HEK293 (cell line): ENCODE measurements around the gene PRRT1B.
A peak's percentile ranks its signal among the peaks of the same experiment; 100 is the strongest.

ENCODE experiments used
- GLI2 ChIP-seq: fragments of 450-650 bp; formaldehyde crosslinking; IDR thresholded peaks from 2 replicates; pipeline ENCODE4; 2017; ENCODE audit warnings: missing biosample characterization, missing genetic modification characterization, low read depth, borderline replicate concordance
- GLIS1 ChIP-seq: fragments of 450-650 bp; formaldehyde crosslinking; IDR thresholded peaks from 2 replicates; pipeline ENCODE4 v1.5.1; 2016; ENCODE audit warnings: missing biosample characterization, missing genetic modification characterization
- KLF7 ChIP-seq: fragments of 450-650 bp; formaldehyde crosslinking; IDR thresholded peaks from 2 replicates; pipeline ENCODE4 v1.5.1; 2016; ENCODE audit warnings: missing biosample characterization, missing genetic modification characterization, borderline replicate concordance
- SP2 ChIP-seq: fragments of 450-650 bp; formaldehyde crosslinking; IDR thresholded peaks from 2 replicates; pipeline ENCODE4 v1.5.1; 2016; ENCODE audit warnings: missing biosample characterization, missing genetic modification characterization
- SP3 ChIP-seq: fragments of 450-650 bp; formaldehyde crosslinking; IDR thresholded peaks from 2 replicates; pipeline ENCODE4 v1.5.1; 2016; ENCODE audit warnings: missing biosample characterization, missing genetic modification characterization
- ZIC2 ChIP-seq: fragments of 450-650 bp; formaldehyde crosslinking; IDR thresholded peaks from 2 replicates; pipeline ENCODE4 v1.5.1; 2016; ENCODE audit warnings: missing biosample characterization, missing genetic modification characterization
- ZNF112 ChIP-seq: fragments of 450-650 bp; formaldehyde crosslinking; IDR thresholded peaks from 2 replicates; pipeline ENCODE4 v1.5.0; 2017; ENCODE audit warnings: missing biosample characterization, missing genetic modification characterization
- ZNF16 ChIP-seq: fragments of 450-650 bp; formaldehyde crosslinking; IDR thresholded peaks from 2 replicates; pipeline ENCODE4 v1.5.1; 2016; ENCODE audit warnings: low read depth, missing biosample characterization, missing genetic modification characterization
- ZNF169 ChIP-seq: fragments of 450-650 bp; formaldehyde crosslinking; IDR thresholded peaks from 2 replicates; pipeline ENCODE4 v1.5.1; 2016; ENCODE audit warnings: missing biosample characterization, missing genetic modification characterization
- ZNF274 ChIP-seq, 2 experiments: fragments of 200-500 bp in 1 of 2; fragments of 450-650 bp in 1 of 2; sonication (Bioruptor generic) in 1 of 2; formaldehyde crosslinking in 1 of 2; IDR thresholded peaks; 2 replicates each; pipeline versions ENCODE4 v1.5.1 to v1.6.1; 2014 to 2016; ENCODE audit warnings: borderline replicate concordance in 1 of 2, inconsistent platforms in 1 of 2, low read length in 1 of 2, missing biosample characterization in 1 of 2, missing genetic modification characterization in 1 of 2
- ZNF324 ChIP-seq: fragments of 450-650 bp; formaldehyde crosslinking; IDR thresholded peaks from 2 replicates; pipeline ENCODE4 v1.5.1; 2016; ENCODE audit warnings: missing biosample characterization, missing genetic modification characterization
- ZNF335 ChIP-seq: fragments of 450-650 bp; formaldehyde crosslinking; conservative IDR thresholded peaks from 2 replicates; pipeline ENCODE4 v1.5.1; 2016; ENCODE audit warnings: missing biosample characterization, missing genetic modification characterization
- ZNF37A ChIP-seq: fragments of 450-650 bp; IDR thresholded peaks from 2 replicates; pipeline ENCODE4 v1.5.1; 2018; ENCODE audit warnings: missing biosample characterization, missing genetic modification characterization
- ZNF391 ChIP-seq: fragments of 450-650 bp; formaldehyde crosslinking; IDR thresholded peaks from 2 replicates; pipeline ENCODE4 v1.5.1; 2016; ENCODE audit warnings: low read depth, missing biosample characterization, missing genetic modification characterization, borderline replicate concordance
- ZNF426 ChIP-seq: fragments of 450-650 bp; formaldehyde crosslinking; IDR thresholded peaks from 2 replicates; pipeline ENCODE4 v1.5.1; 2017; ENCODE audit warnings: missing biosample characterization, missing genetic modification characterization, mild to moderate bottlenecking, inconsistent platforms, moderate library complexity
- ZNF433 ChIP-seq: fragments of 450-650 bp; formaldehyde crosslinking; IDR thresholded peaks from 2 replicates; pipeline ENCODE4 v1.5.1; 2016; ENCODE audit warnings: missing biosample characterization, missing genetic modification characterization, low read depth
- ZNF473 ChIP-seq: fragments of 450-650 bp; formaldehyde crosslinking; IDR thresholded peaks from 2 replicates; pipeline ENCODE4 v1.5.1; 2017; ENCODE audit warnings: missing biosample characterization, missing genetic modification characterization
- ZNF48 ChIP-seq: fragments of 450-650 bp; formaldehyde crosslinking; IDR thresholded peaks from 2 replicates; pipeline ENCODE4 v1.5.1; 2016; ENCODE audit warnings: missing biosample characterization, missing genetic modification characterization
- ZNF510 ChIP-seq: fragments of 450-650 bp; formaldehyde crosslinking; IDR thresholded peaks from 2 replicates; pipeline ENCODE4 v1.5.1; 2018; ENCODE audit warnings: mild to moderate bottlenecking, missing genetic modification characterization, missing biosample characterization; ENCODE audit not compliant: insufficient replicate concordance
- ZNF548 ChIP-seq: fragments of 450-650 bp; formaldehyde crosslinking; IDR thresholded peaks from 2 replicates; pipeline ENCODE4 v1.5.1; 2016; ENCODE audit warnings: missing biosample characterization, missing genetic modification characterization
- ZNF558 ChIP-seq: fragments of 450-650 bp; formaldehyde crosslinking; IDR thresholded peaks from 2 replicates; pipeline ENCODE4 v1.5.1; 2016; ENCODE audit warnings: missing biosample characterization, missing genetic modification characterization
- ZNF610 ChIP-seq: fragments of 450-650 bp; formaldehyde crosslinking; IDR thresholded peaks from 2 replicates; pipeline ENCODE4 v1.5.1; 2016; ENCODE audit warnings: missing biosample characterization, missing genetic modification characterization, borderline replicate concordance
- ZNF621 ChIP-seq: fragments of 450-650 bp; formaldehyde crosslinking; IDR thresholded peaks from 2 replicates; pipeline ENCODE4 v1.5.1; 2017; ENCODE audit warnings: missing biosample characterization, missing genetic modification characterization
- ZNF624 ChIP-seq: fragments of 450-650 bp; formaldehyde crosslinking; IDR thresholded peaks from 2 replicates; pipeline ENCODE4 v1.5.1; 2017; ENCODE audit warnings: missing biosample characterization, missing genetic modification characterization
- ZNF660 ChIP-seq: fragments of 450-650 bp; IDR thresholded peaks from 2 replicates; pipeline ENCODE4 v1.5.1; 2018; ENCODE audit warnings: missing biosample characterization, mild to moderate bottlenecking, missing genetic modification characterization
- ZNF792 ChIP-seq: fragments of 450-650 bp; formaldehyde crosslinking; IDR thresholded peaks from 2 replicates; pipeline ENCODE4 v1.5.1; 2016; ENCODE audit warnings: missing biosample characterization, missing genetic modification characterization
- ZXDB ChIP-seq: fragments of 450-650 bp; formaldehyde crosslinking; IDR thresholded peaks from 2 replicates; pipeline ENCODE4 v1.5.1; 2016; ENCODE audit warnings: missing biosample characterization, missing genetic modification characterization
- TF ChIP-seq, protein P1 (sequence below): fragments of 450-650 bp; formaldehyde crosslinking; IDR thresholded peaks from 2 replicates; pipeline ENCODE4 v1.5.0; 2017; ENCODE audit warnings: missing biosample characterization, missing genetic modification characterization, borderline replicate concordance
- TF ChIP-seq, protein P2 (sequence below): fragments of 450-650 bp; formaldehyde crosslinking; IDR thresholded peaks from 2 replicates; pipeline ENCODE4 v1.5.1; 2016; ENCODE audit warnings: missing biosample characterization, missing genetic modification characterization
- TF ChIP-seq, protein P3 (sequence below): fragments of 450-650 bp; formaldehyde crosslinking; optimal IDR thresholded peaks from 2 replicates; pipeline ENCODE3; 2016; ENCODE audit warnings: missing biosample characterization, mild to moderate bottlenecking, missing genetic modification characterization
- TF ChIP-seq, protein P4 (sequence below): fragments of 450-650 bp; formaldehyde crosslinking; IDR thresholded peaks from 2 replicates; pipeline ENCODE4 v1.5.1; 2016; ENCODE audit warnings: missing biosample characterization, missing genetic modification characterization
- TF ChIP-seq, protein P5 (sequence below): sonication (generic); formaldehyde crosslinking; IDR thresholded peaks from 2 replicates; pipeline ENCODE4 v1.8.1; 2022; ENCODE audit warnings: mild to moderate bottlenecking, moderate library complexity, missing genetic modification reagents

PRRT1B gene

DNA sequence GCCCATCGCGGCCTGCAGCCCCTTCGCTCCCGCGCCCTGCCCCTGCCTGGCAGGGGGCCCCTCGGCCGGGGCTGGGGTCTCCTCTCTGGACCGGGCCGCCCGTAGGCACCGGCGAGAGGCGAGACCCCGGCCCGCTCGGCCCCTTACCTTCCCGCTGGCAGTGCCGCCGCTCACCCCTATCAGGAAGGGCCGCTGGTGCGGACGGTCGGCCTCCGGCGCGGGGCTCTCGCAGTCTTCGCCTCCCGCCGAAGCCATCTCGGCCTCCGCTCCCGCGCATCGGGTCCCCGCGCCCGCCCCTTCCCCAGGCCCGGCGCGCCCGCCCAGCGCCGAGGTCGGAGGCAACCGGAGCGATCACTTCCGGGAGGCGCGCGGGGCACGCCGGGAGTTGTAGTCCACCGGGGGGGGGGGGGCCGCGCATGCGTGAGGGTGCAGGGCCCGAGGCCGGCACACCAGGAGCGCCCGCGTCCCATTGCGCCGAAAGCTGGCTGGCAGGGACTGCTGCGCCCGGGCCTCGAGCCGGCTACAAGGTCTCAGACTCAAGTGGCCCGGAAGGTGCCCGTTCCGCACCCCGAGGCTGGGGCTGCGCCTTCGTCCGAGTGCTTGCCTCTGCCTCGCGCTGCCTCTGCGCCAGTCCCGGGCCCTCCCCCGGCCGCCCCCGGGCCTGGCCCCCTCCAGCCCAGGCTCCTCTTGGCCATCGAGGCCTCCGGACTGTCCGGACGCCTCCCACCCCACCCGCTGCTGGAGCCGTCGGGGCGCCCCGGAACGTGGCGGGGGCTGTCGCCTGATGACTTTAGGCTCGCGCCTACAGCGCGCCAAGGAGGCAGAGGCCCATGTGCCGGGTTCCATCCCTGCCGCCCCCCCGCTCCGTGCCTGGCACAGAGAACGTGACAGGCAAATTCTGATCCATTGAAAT is 14.1 kb upstream of the PRRT1B start, which contains the start of gene UCK1 (continued):
- TF ChIP-seq, protein P1, sequence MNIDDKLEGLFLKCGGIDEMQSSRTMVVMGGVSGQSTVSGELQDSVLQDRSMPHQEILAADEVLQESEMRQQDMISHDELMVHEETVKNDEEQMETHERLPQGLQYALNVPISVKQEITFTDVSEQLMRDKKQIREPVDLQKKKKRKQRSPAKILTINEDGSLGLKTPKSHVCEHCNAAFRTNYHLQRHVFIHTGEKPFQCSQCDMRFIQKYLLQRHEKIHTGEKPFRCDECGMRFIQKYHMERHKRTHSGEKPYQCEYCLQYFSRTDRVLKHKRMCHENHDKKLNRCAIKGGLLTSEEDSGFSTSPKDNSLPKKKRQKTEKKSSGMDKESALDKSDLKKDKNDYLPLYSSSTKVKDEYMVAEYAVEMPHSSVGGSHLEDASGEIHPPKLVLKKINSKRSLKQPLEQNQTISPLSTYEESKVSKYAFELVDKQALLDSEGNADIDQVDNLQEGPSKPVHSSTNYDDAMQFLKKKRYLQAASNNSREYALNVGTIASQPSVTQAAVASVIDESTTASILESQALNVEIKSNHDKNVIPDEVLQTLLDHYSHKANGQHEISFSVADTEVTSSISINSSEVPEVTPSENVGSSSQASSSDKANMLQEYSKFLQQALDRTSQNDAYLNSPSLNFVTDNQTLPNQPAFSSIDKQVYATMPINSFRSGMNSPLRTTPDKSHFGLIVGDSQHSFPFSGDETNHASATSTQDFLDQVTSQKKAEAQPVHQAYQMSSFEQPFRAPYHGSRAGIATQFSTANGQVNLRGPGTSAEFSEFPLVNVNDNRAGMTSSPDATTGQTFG (tag by site-specific recombination) = no peak
- TF ChIP-seq GLIS1 (tag by site-specific recombination) (no peak), ZNF621 (no peak), KLF7 (tag by site-specific recombination) (no peak), ZXDB (tag by site-specific recombination) (peak; percentile 49; the same call in 1 of the 2 replicates), ZNF37A (no peak), ZNF792 (tag by site-specific recombination) (no peak), ZNF610 (tag by site-specific recombination) (0 out of 2 replicates have a peak, but pooled peaks have one; percentile 34), SP2 (peak; percentile 43), ZNF391 (tag by site-specific recombination) (no peak), ZNF473 (tag by site-specific recombination) (no peak), ZNF433 (tag by site-specific recombination) (no peak), ZNF335 (tag by site-specific recombination) (peak; percentile 60), ZIC2 (tag by site-specific recombination) (peak; percentile 69), ZNF16 (no peak), ZNF624 (no peak), GLI2 (tag by site-specific recombination) (no peak), ZNF169 (no peak), ZNF558 (no peak), ZNF510 (tag by site-specific recombination) (no peak), ZNF426 (tag by site-specific recombination) (no peak), ZNF660 (tag by site-specific recombination) (0 out of 2 replicates have a peak, but pooled peaks have one; percentile 54), ZNF48 (tag by site-specific recombination) (no peak), ZNF112 (tag by site-specific recombination) (no peak), ZNF274 (IDR thresholded peaks at IDR 0.05; ENCODE audit: low read length) (no peak), ZNF274 (tag by site-specific recombination; IDR thresholded peaks at IDR 0.05; ENCODE audit: borderline replicate concordance) (no peak), SP3 (tag by site-specific recombination) (peak; percentile 70), ZNF324 (tag by site-specific recombination) (no peak), ZNF548 (tag by site-specific recombination) (no peak)
- TF ChIP-seq, protein P2, sequence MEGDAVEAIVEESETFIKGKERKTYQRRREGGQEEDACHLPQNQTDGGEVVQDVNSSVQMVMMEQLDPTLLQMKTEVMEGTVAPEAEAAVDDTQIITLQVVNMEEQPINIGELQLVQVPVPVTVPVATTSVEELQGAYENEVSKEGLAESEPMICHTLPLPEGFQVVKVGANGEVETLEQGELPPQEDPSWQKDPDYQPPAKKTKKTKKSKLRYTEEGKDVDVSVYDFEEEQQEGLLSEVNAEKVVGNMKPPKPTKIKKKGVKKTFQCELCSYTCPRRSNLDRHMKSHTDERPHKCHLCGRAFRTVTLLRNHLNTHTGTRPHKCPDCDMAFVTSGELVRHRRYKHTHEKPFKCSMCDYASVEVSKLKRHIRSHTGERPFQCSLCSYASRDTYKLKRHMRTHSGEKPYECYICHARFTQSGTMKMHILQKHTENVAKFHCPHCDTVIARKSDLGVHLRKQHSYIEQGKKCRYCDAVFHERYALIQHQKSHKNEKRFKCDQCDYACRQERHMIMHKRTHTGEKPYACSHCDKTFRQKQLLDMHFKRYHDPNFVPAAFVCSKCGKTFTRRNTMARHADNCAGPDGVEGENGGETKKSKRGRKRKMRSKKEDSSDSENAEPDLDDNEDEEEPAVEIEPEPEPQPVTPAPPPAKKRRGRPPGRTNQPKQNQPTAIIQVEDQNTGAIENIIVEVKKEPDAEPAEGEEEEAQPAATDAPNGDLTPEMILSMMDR (tag by site-specific recombination) = no peak
- TF ChIP-seq, protein P3, sequence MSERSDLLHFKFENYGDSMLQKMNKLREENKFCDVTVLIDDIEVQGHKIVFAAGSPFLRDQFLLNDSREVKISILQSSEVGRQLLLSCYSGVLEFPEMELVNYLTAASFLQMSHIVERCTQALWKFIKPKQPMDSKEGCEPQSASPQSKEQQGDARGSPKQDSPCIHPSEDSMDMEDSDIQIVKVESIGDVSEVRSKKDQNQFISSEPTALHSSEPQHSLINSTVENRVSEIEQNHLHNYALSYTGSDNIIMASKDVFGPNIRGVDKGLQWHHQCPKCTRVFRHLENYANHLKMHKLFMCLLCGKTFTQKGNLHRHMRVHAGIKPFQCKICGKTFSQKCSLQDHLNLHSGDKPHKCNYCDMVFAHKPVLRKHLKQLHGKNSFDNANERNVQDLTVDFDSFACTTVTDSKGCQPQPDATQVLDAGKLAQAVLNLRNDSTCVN (tag by site-specific recombination) = peak; percentile 81
- TF ChIP-seq, protein P4, sequence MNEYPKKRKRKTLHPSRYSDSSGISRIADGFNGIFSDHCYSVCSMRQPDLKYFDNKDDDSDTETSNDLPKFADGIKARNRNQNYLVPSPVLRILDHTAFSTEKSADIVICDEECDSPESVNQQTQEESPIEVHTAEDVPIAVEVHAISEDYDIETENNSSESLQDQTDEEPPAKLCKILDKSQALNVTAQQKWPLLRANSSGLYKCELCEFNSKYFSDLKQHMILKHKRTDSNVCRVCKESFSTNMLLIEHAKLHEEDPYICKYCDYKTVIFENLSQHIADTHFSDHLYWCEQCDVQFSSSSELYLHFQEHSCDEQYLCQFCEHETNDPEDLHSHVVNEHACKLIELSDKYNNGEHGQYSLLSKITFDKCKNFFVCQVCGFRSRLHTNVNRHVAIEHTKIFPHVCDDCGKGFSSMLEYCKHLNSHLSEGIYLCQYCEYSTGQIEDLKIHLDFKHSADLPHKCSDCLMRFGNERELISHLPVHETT (tag by site-specific recombination) = no peak
- TF ChIP-seq, protein P5, sequence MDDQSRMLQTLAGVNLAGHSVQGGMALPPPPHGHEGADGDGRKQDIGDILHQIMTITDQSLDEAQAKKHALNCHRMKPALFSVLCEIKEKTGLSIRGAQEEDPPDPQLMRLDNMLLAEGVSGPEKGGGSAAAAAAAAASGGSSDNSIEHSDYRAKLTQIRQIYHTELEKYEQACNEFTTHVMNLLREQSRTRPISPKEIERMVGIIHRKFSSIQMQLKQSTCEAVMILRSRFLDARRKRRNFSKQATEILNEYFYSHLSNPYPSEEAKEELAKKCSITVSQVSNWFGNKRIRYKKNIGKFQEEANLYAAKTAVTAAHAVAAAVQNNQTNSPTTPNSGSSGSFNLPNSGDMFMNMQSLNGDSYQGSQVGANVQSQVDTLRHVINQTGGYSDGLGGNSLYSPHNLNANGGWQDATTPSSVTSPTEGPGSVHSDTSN (CRISPR knock-in tag) = no peak
